ENCODE data around the gene POLR2B.

GRCh38 chr4:57071326-57071725 is 92.6 kb downstream of the POLR2B start:
- TF ChIP-seq CTCF (IDR thresholded peaks at IDR 0.05) (no peak), EZH2 (IDR thresholded peaks at IDR 0.05) (no peak), EZH2phosphoT487 (IDR thresholded peaks at IDR 0.05) (no peak)

All from neural progenitor cell (in vitro differentiated cells).